GM12878 (cell line): ENCODE data around the gene BTBD9. TPM values are rescaled to one million over a fixed set of nuclear protein-coding genes. Genes with fewer than 3 reads are reported as not detected.

Source experiments
- ATAC-seq: fragments of 200-7000 bp; cut with Tn5 transposase; 3 replicates; pipeline ENCODE4 v1.9.1; 2020; ENCODE audit warnings: mild to moderate bottlenecking, moderate library complexity
- BruUV-seq: library from RNA; stranded (reverse); fragments of 400-500 nt; replicated peaks from 2 replicates; lab custom pipeline; 2021; lab: Mats Ljungman, UMichigan
- CTCF ChIA-PET: fragments of 300-600 bp; sonication (Branson Sonifier 250); formaldehyde crosslinking; extraction: SDS; loops from one replicate; lab custom pipeline; 2021; ENCODE audit warnings: inconsistent platforms; lab: Yijun Ruan, JAX
- POLR2A ChIA-PET: fragments of 350-600 bp; formaldehyde crosslinking; extraction: SDS; loops from one replicate; lab custom pipeline; 2021; ENCODE audit warnings: inconsistent platforms; lab: Charles Lee
- RAD21 ChIA-PET: fragments of 300-600 bp; sonication (Branson Sonifier 250); formaldehyde crosslinking; loops from one replicate; lab custom pipeline; 2023; ENCODE audit warnings: antibody characterized with exemption; ENCODE audit not compliant: unreplicated experiment; lab: Charles Lee
- SMC1A ChIA-PET: fragments of 300-600 bp; sonication (Branson Sonifier 250); formaldehyde crosslinking; loops from one replicate; lab custom pipeline; 2023; ENCODE audit not compliant: unreplicated experiment, uncharacterized antibody; lab: Charles Lee
- DNase-seq: peaks from one replicate; pipeline ENCODE4 v3.0.0-alpha.2; 2011; ENCODE audit warnings: low read depth, low spot score
- FAIRE-seq: peaks from 3 replicates; lab custom pipeline; 2011; peaks lifted over from hg19 to GRCh38; lab: Jason Lieb, UNC
- H2AFZ ChIP-seq: 2 replicates; pipeline ENCODE4 v1.6.0; 2011; ENCODE audit warnings: low read depth, low read length, control low read depth; ENCODE audit not compliant: control insufficient read depth
- H3K27ac ChIP-seq: 2 replicates; pipeline ENCODE4 v1.5.1; 2011; ENCODE audit warnings: control low read depth; ENCODE audit not compliant: control insufficient read depth, insufficient read depth
- H3K27me3 ChIP-seq, 2 experiments: replicated peaks in 1 of 2; 2 replicates each; pipeline versions ENCODE4 v1.6.0 to v1.6.1; 2011; ENCODE audit warnings: low read length in 1 of 2; ENCODE audit not compliant: control insufficient read depth in 2 of 2, insufficient read depth in 2 of 2
- H3K36me3 ChIP-seq, 2 experiments: 2 replicates each; pipeline ENCODE4 v1.5.1; 2011; ENCODE audit warnings: low read length in 1 of 2; ENCODE audit not compliant: control insufficient read depth in 2 of 2, insufficient read depth in 2 of 2
- H3K4me1 ChIP-seq: 2 replicates; pipeline ENCODE4 v1.6.1; 2011; ENCODE audit warnings: mild to moderate bottlenecking, low read length, moderate library complexity, mixed read lengths; ENCODE audit not compliant: control insufficient read depth, insufficient read depth
- H3K4me2 ChIP-seq: 2 replicates; pipeline ENCODE4 v1.6.0; 2011; ENCODE audit warnings: control low read depth; ENCODE audit not compliant: control insufficient read depth, insufficient read depth
- H3K4me3 ChIP-seq: fragments of 200-600 bp; sonication (generic); 2 replicates; pipeline ENCODE4 v1.5.1; 2016
- H3K79me2 ChIP-seq: 2 replicates; pipeline ENCODE4 v1.6.0; 2011; ENCODE audit warnings: low read length; ENCODE audit not compliant: control insufficient read depth, insufficient read depth
- H3K9ac ChIP-seq: 2 replicates; pipeline ENCODE4 v1.8.0; 2011; ENCODE audit warnings: low read length, control low read depth, mixed read lengths; ENCODE audit not compliant: control insufficient read depth, insufficient read depth
- H3K9me3 ChIP-seq: replicated peaks from 3 replicates; pipeline ENCODE4 v1.5.1; 2011; ENCODE audit warnings: mild to moderate bottlenecking, low read length; ENCODE audit not compliant: control insufficient read depth, insufficient read depth
- H4K20me1 ChIP-seq: 2 replicates; pipeline ENCODE4 v1.6.0; 2011; ENCODE audit not compliant: control insufficient read depth, insufficient read depth
- BCL11A ChIP-seq: IDR thresholded peaks from 2 replicates; pipeline ENCODE4 v1.6.1; 2011; ENCODE audit warnings: low read depth, low read length
- BCLAF1 ChIP-seq: fragments of 450-650 bp; IDR thresholded peaks from 2 replicates; pipeline ENCODE4 v1.6.1; 2017; ENCODE audit warnings: antibody characterized with exemption, mild to moderate bottlenecking, moderate library complexity
- BMI1 ChIP-seq: fragments of 450-650 bp; IDR thresholded peaks from 2 replicates; pipeline ENCODE4 v1.6.1; 2016; ENCODE audit warnings: mild to moderate bottlenecking, moderate library complexity, borderline replicate concordance
- HDAC2 ChIP-seq: fragments of 200-600 bp; sonication (generic); IDR thresholded peaks from 2 replicates; pipeline ENCODE4 v1.6.1; 2017
- WGBS: methylation state at CpG from one replicate; pipeline ENCODE4 v1.1.6; 2016; ENCODE audit warnings: low lambda C conversion rate; ENCODE audit not compliant: insufficient replicate concordance, insufficient coverage; ENCODE audit errors: missing lambda C conversion rate; 5-methylcytosine and 5-hydroxymethylcytosine counted together
- in situ Hi-C: fragments of 300-500 bp; cut with MboI; formaldehyde crosslinking; loops from 9 replicates; pipeline ENCODE4 v1.14.3; 2018; ENCODE audit warnings: mixed read lengths
- intact Hi-C: fragments of 100-400 bp; cut with micrococcal nuclease; formaldehyde crosslinking; loops from one replicate; pipeline ENCODE4 v1.14.2; 2022; ENCODE audit not compliant: unreplicated experiment
- polyA plus RNA-seq, 11 experiments: library from polyadenylated mRNA; depleted of rRNA in 4 of 11; unstranded in 6 of 11; stranded (reverse) in 5 of 11; fragments of >200 nt; fragmentation: Nextera tagmentation in 4 of 11; fragmentation: Illumina TruSeq in 1 of 11; extraction: Ambion mirVana in 4 of 11; extraction: Trizol in 1 of 11; gene quantifications; 1 replicate in 1 of 11; 2 replicates in 10 of 11; pipeline versions ENCODE4 v1.2.1 to v1.2.3, GENCODE V29; 2011 to 2016; ENCODE audit warnings: inconsistent platforms in 2 of 11, missing spikeins in 2 of 11, low read depth in 1 of 11
- total RNA-seq, 4 experiments: library from RNA; depleted of rRNA in 3 of 4; stranded (reverse); fragments of >200 nt in 3 of 4; fragmentation: Illumina TruSeq in 1 of 4; extraction: Trizol in 1 of 4; gene quantifications; 2 replicates each; pipeline versions ENCODE4 v1.2.1 to v1.2.3, GENCODE V29; 2013 to 2021

Gene BTBD9
- total and polyA plus RNA-seq, 10 of the 15 experiments (the other 5 are each of a cell fraction or from before 2014, with no cell fraction given) = 0.22 to 8.6 (median 4.6) TPM

GRCh38 chr6:38153798-38154345, 485.9 kb downstream of the BTBD9 start (continued):
- no peak for TF ChIP-seq BCLAF1

- TSS peak; percentile 56 for BruUV-seq
- H3K4me1 ChIP-seq = no peaks in the 10 kb centered on the region
- 0 out of 2 replicates have a peak, but pooled peaks cover 2% of the 10 kb centered on the region for H4K20me1 ChIP-seq
- H3K27ac ChIP-seq = no peak overlapping the region
- H3K79me2 ChIP-seq = no peaks in the 10 kb centered on the region
- H3K4me2 ChIP-seq = no peak overlapping the region
- FAIRE-seq (no peak), DNase-seq (no peak), ATAC-seq (no peak)
- 90% methylated on average over 23 of the region's 23 CpGs for WGBS
- in situ Hi-C loops (no loop called here), intact Hi-C loops (no loop called here)
- ChIA-PET RAD21 (no interaction called here), CTCF (interaction anchor here (1.0 kb wide), 1 partner anchor 628 kb away, joined by 3 read pairs; no protein-coding TSS in a partner anchor), POLR2A (no interaction called here), SMC1A (no interaction called here)
- H3K36me3 ChIP-seq = peaks cover 5 to 6% of the 10 kb centered on the region in 2 experiments; a peak in 3 of 4 replicates
- H3K9me3 ChIP-seq = no peaks in the 10 kb centered on the region
- H3K27me3 ChIP-seq = no peaks in the 10 kb centered on the region
- H3K4me3 ChIP-seq = no peak overlapping the region
- H3K9ac ChIP-seq = no peak overlapping the region
- H2AFZ ChIP-seq = no peak overlapping the region
- no peak for TF ChIP-seq BCL11A
- no peak for TF ChIP-seq BMI1
- TF ChIP-seq HDAC2 = no peak
These were observed 486.5 kb downstream of the BTBD9 start for GRCh38 chr6:38153076-38153797.
